NCI-H345 (cell line): ENCODE measurements around the gene STXBP2.

Source experiments
- DNase-seq: peaks from one replicate; lab custom pipeline; 2025; lab: John Stamatoyannopoulos, UW

STXBP2 gene

GRCh38 chr19:7612282-7613274 is 24.3 kb upstream of the STXBP2 start:
- no peak for DNase-seq

GRCh38 chr19:7614859-7615741 is 21.8 kb upstream of the STXBP2 start:
- DNase-seq, result no peak

GRCh38 chr19:7617172-7617571 is 19.7 kb upstream of the STXBP2 start:
- no peak for DNase-seq

- no peak for DNase-seq
These were observed 19.2 kb upstream of the STXBP2 start for GRCh38 chr19:7617735-7618134.

- no peak for DNase-seq
These were observed 18.6 kb upstream of the STXBP2 start for GRCh38 chr19:7618348-7618747.

GRCh38 chr19:7618771-7619510 is 18.0 kb upstream of the STXBP2 start:
- no peak for DNase-seq

GRCh38 chr19:7619671-7620441 is 17.1 kb upstream of the STXBP2 start:
- DNase-seq, result no peak

GRCh38 chr19:7620442-7621412 is 16.2 kb upstream of the STXBP2 start:
- no peak for DNase-seq

GRCh38 chr19:7622933-7623685 is 13.8 kb upstream of the STXBP2 start:
- DNase-seq, result no peak

- DNase-seq, result no peak
These were observed 12.9 kb upstream of the STXBP2 start for GRCh38 chr19:7623725-7624603.

GRCh38 chr19:7624810-7625209 is 12.1 kb upstream of the STXBP2 start:
- DNase-seq, result no peak

- no peak for DNase-seq
These were observed 11.0 kb upstream of the STXBP2 start for GRCh38 chr19:7625763-7626372.

GRCh38 chr19:7627166-7627565 is 9.7 kb upstream of the STXBP2 start:
- DNase-seq, result no peak

GRCh38 chr19:7628589-7629311 is 8.2 kb upstream of the STXBP2 start:
- no peak for DNase-seq

GRCh38 chr19:7629347-7630054 is 7.4 kb upstream of the STXBP2 start, which contains the start of the genes PET100 and XAB2:
Gene PET100 (plus strand): TSS chr19:7629793. CDS start chr19:7629834, 41 bp downstream.
Gene XAB2 (minus strand): TSS chr19:7629545. CDS start chr19:7629527, 18 bp downstream.
- peak; percentile 98 for DNase-seq

GRCh38 chr19:7631577-7631976 is 5.3 kb upstream of the STXBP2 start:
- DNase-seq, result no peak
